HG03280 (cell line): ENCODE data around the gene SCNN1A.

Experiments used
- ATAC-seq: cut with Tn5 transposase; IDR thresholded peaks from one replicate; pipeline ENCODE4 v1.9.1; 2021; ENCODE audit warnings: mild to moderate bottlenecking, moderate library complexity; ENCODE audit not compliant: unreplicated experiment

The SCNN1A gene

GRCh38 chr12:6322352-6322751, 53.0 kb downstream of the SCNN1A start:
- ATAC-seq, result no peak

GRCh38 chr12:6321905-6322304, 53.5 kb downstream of the SCNN1A start:
- no peak for ATAC-seq

GRCh38 chr12:6319446-6319845, 55.9 kb downstream of the SCNN1A start:
- ATAC-seq, result no peak

GRCh38 chr12:6318440-6318879, 56.9 kb downstream of the SCNN1A start:
- ATAC-seq, result no peak

GRCh38 chr12:6317693-6318439, 57.5 kb downstream of the SCNN1A start:
- no peak for ATAC-seq

- no peak for ATAC-seq
These were observed 58.3 kb downstream of the SCNN1A start for GRCh38 chr12:6316921-6317692.

- no peak for ATAC-seq
These were observed 59.4 kb downstream of the SCNN1A start for GRCh38 chr12:6315704-6316597.

GRCh38 chr12:6315184-6315583, 60.2 kb downstream of the SCNN1A start:
- ATAC-seq, result no peak

GRCh38 chr12:6314776-6315175, 60.6 kb downstream of the SCNN1A start:
- no peak for ATAC-seq

- ATAC-seq, result no peak
These were observed 61.9 kb downstream of the SCNN1A start for GRCh38 chr12:6313326-6313940.

GRCh38 chr12:6312529-6313325, 62.6 kb downstream of the SCNN1A start:
- ATAC-seq, result peak; percentile 62

GRCh38 chr12:6311822-6312528, 63.4 kb downstream of the SCNN1A start:
- no peak for ATAC-seq

GRCh38 chr12:6310771-6311610, 64.4 kb downstream of the SCNN1A start:
- ATAC-seq, result no peak

GRCh38 chr12:6307529-6307928, 67.8 kb downstream of the SCNN1A start:
- no peak for ATAC-seq

GRCh38 chr12:6306599-6307220, 68.7 kb downstream of the SCNN1A start:
- no peak for ATAC-seq

GRCh38 chr12:6306151-6306550, 69.2 kb downstream of the SCNN1A start:
- ATAC-seq, result no peak

GRCh38 chr12:6303071-6303470, 72.3 kb downstream of the SCNN1A start:
- no peak for ATAC-seq

GRCh38 chr12:6302621-6303020, 72.7 kb downstream of the SCNN1A start:
- ATAC-seq, result no peak
